ENCODE results near the gene NKAPD1. TPM values are rescaled to one million over a fixed set of nuclear protein-coding genes. Genes with fewer than 3 reads are reported as not detected.

Gene NKAPD1
- total RNA-seq, 1 experiment from 2014 or later, result 20.9 TPM

Other genes with a start within 250 kb of the NKAPD1 start
- gene ALG9, start 202.7 kb upstream of the NKAPD1 start, total RNA-seq (2014; rRNA removed; shearing (Covaris generic)), result 33.5 and 34.8 TPM in 2 replicates
- gene FDXACB1, start 195.1 kb upstream of the NKAPD1 start, total RNA-seq (2014; rRNA removed; shearing (Covaris generic)), result 4.7 and 6.0 TPM in 2 replicates
- 27.9 and 43.3 TPM in 2 replicates for gene CFAP68, start 194.8 kb upstream of the NKAPD1 start, total RNA-seq (2014; rRNA removed; shearing (Covaris generic))
- gene CRYAB, start 162.5 kb upstream of the NKAPD1 start, total RNA-seq (2014; rRNA removed; shearing (Covaris generic)), result 0.29 TPM in 1 of 2 replicates, not detected in the other
- not detected in 2 replicates for gene HSPB2, start 161.6 kb upstream of the NKAPD1 start, total RNA-seq (2014; rRNA removed; shearing (Covaris generic))
- gene C11orf52, start 155.4 kb upstream of the NKAPD1 start, total RNA-seq (2014; rRNA removed; shearing (Covaris generic)), result not detected in 2 replicates
- 15.0 and 17.8 TPM in 2 replicates for gene DIXDC1, start 137.0 kb upstream of the NKAPD1 start, total RNA-seq (2014; rRNA removed; shearing (Covaris generic))
- 55.1 and 72.1 TPM in 2 replicates for gene DLAT, start 48.9 kb upstream of the NKAPD1 start, total RNA-seq (2014; rRNA removed; shearing (Covaris generic))
- 5.9 and 6.4 TPM in 2 replicates for gene PIH1D2, start 282 bp upstream of the NKAPD1 start, total RNA-seq (2014; rRNA removed; shearing (Covaris generic))
- gene TIMM8B, start 12.5 kb downstream of the NKAPD1 start, total RNA-seq (2014; rRNA removed; shearing (Covaris generic)), result 116 and 120 TPM in 2 replicates
- 275 and 281 TPM in 2 replicates for gene SDHD, start 12.6 kb downstream of the NKAPD1 start, total RNA-seq (2014; rRNA removed; shearing (Covaris generic))
- not detected in 2 replicates for gene IL18, start 89.8 kb downstream of the NKAPD1 start, total RNA-seq (2014; rRNA removed; shearing (Covaris generic))
- 0.29 and 0.48 TPM in 2 replicates for gene TEX12, start 93.1 kb downstream of the NKAPD1 start, total RNA-seq (2014; rRNA removed; shearing (Covaris generic))
- 0.10 and 0.24 TPM in 2 replicates for gene BCO2, start 101.2 kb downstream of the NKAPD1 start, total RNA-seq (2014; rRNA removed; shearing (Covaris generic))
- 78.1 and 80.6 TPM in 2 replicates for gene PTS, start 152.1 kb downstream of the NKAPD1 start, total RNA-seq (2014; rRNA removed; shearing (Covaris generic))
- gene PLET1, start 186.6 kb downstream of the NKAPD1 start, total RNA-seq (2014; rRNA removed; shearing (Covaris generic)), result not detected in 2 replicates